ENCODE results near the gene TRAPPC2L.
"Not testable (repeated sequence)": the region's sequence is repeated elsewhere in the genome, so short reads cannot be mapped to it uniquely, and the experiment has no call there.

The TRAPPC2L gene

GRCh38 chr16:88877564-88878289 is 20.8 kb downstream of the TRAPPC2L start:
- no peak for DNase-seq (ENCODE audit: low read depth in 2 of 2)

- DNase-seq (ENCODE audit: low read depth in 2 of 2), result no peak
These were observed 21.4 kb downstream of the TRAPPC2L start for GRCh38 chr16:88878356-88878755.

- no peak for DNase-seq (ENCODE audit: low read depth in 2 of 2)
These were observed 22.2 kb downstream of the TRAPPC2L start for GRCh38 chr16:88878967-88879787.

GRCh38 chr16:88879788-88880055 is 22.8 kb downstream of the TRAPPC2L start:
- DNase-seq (ENCODE audit: low read depth in 2 of 2), result no peak

GRCh38 chr16:88880226-88881006 is 23.5 kb downstream of the TRAPPC2L start:
- DNase-seq (ENCODE audit: low read depth in 2 of 2), result no peak

- no peak for DNase-seq (ENCODE audit: low read depth in 2 of 2)
These were observed 24.2 kb downstream of the TRAPPC2L start for GRCh38 chr16:88881007-88881615.

GRCh38 chr16:88881675-88882357 is 24.9 kb downstream of the TRAPPC2L start:
- no peak for DNase-seq (ENCODE audit: low read depth in 2 of 2)

- no peak for DNase-seq (ENCODE audit: low read depth in 2 of 2)
These were observed 25.6 kb downstream of the TRAPPC2L start for GRCh38 chr16:88882358-88883030.

GRCh38 chr16:88883117-88883895 is 26.4 kb downstream of the TRAPPC2L start:
- DNase-seq (ENCODE audit: low read depth in 2 of 2), result no peak

GRCh38 chr16:88883946-88884345 is 27.0 kb downstream of the TRAPPC2L start:
- DNase-seq (ENCODE audit: low read depth in 2 of 2), result no peak

- DNase-seq (ENCODE audit: low read depth in 2 of 2), result no peak
These were observed 27.8 kb downstream of the TRAPPC2L start for GRCh38 chr16:88884569-88885271.

GRCh38 chr16:88885693-88886280 is 28.9 kb downstream of the TRAPPC2L start:
- no peak for DNase-seq (ENCODE audit: low read depth in 2 of 2)

GRCh38 chr16:88886420-88886844 is 29.5 kb downstream of the TRAPPC2L start:
- no peak for DNase-seq (ENCODE audit: low read depth in 2 of 2)

GRCh38 chr16:88886845-88887521 is 30.1 kb downstream of the TRAPPC2L start:
- DNase-seq (ENCODE audit: low read depth in 2 of 2), result no peak

- no peak for DNase-seq (ENCODE audit: low read depth in 2 of 2)
These were observed 31.1 kb downstream of the TRAPPC2L start for GRCh38 chr16:88888057-88888456.

- DNase-seq (ENCODE audit: low read depth in 2 of 2), result no peak
These were observed 31.8 kb downstream of the TRAPPC2L start for GRCh38 chr16:88888461-88889387.

GRCh38 chr16:88889702-88890352 is 32.9 kb downstream of the TRAPPC2L start:
- not testable (repeated sequence) for DNase-seq (ENCODE audit: low read depth in 2 of 2)
